Astrocyte (in vitro differentiated cells and primary cell): ENCODE measurements around the gene LHPP.

ENCODE experiments used
- CTCF ChIP-seq: IDR thresholded peaks from 2 replicates; pipeline ENCODE4 v1.5.1; 2011; ENCODE audit warnings: low read depth, mild to moderate bottlenecking, inconsistent platforms, low read length, moderate library complexity; ENCODE audit not compliant: insufficient read depth
- EZH2 ChIP-seq: IDR thresholded peaks from 2 replicates; pipeline ENCODE4 v1.6.1; 2012; ENCODE audit warnings: mild to moderate bottlenecking, low read length, inconsistent platforms; ENCODE audit not compliant: insufficient read depth

DNA sequence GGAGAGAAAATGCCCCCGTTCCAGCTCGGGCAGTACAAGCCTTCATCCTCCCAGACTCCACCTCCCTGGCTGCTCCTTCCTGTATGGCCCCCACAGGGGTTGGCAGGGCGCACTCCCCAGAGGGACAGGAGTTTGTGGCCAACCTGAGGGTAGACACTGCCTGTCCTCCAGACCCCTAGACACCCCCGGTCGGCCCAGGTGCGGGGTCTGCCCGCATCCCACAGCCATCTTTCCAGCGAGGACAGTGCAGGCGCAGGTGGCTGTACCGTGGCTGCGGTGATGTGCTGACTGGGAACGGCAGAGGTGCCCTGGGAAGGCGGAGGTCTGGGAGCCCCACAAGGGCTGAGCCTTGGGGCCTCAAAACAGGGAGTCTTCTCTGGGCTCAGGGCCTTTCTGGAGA is 81.5 kb downstream of the LHPP start:
- TF ChIP-seq CTCF (no peak), EZH2 (no peak)
